ENCODE results near the gene CHKA.

Gene CHKA

DNA sequence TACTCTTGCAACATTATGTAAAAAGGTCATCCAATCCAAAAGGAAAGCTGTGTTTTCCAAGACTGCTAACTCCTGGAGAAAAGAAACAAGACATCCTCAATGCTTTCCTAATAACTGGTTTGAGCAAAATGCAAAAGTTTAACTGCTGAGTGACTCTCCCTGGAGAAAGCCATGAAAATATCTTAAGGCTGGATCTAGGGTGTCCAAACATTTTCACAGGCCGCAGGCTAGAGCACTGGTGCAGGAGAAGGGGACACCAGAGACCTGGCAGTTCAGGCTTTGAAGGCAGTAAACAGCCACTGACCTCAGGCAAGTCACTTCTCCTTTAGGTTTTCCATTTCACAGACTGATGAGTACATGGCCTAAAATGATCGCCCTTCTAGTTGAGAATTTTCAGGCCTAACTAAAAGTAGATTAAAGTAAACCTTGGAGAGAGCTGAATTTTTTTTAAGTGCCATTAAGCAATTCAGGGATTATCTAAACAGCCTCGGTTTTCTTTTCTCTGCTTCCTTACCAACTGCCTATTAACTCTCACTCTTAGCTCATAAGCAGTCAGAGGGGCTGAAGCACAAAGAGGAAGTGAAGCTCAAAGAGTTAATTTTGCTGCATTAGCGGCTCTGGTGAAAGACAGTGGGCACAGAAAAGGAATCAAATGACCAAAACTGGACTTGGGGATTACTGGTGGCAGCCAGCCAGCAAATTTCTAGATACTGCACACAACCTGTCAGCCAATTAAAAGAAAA lies 2.3 kb downstream of the CHKA start:
- H3K9ac ChIP-seq (ENCODE audit: low read depth, low read length) = peak overlapping the region; percentile 7; the same call in 1 of the 2 replicates
- no peak for TF ChIP-seq EZH2 (IDR thresholded peaks at IDR 0.05; ENCODE audit: borderline replicate concordance, low read depth, low read length, severe bottlenecking)
- TF ChIP-seq, protein P1, sequence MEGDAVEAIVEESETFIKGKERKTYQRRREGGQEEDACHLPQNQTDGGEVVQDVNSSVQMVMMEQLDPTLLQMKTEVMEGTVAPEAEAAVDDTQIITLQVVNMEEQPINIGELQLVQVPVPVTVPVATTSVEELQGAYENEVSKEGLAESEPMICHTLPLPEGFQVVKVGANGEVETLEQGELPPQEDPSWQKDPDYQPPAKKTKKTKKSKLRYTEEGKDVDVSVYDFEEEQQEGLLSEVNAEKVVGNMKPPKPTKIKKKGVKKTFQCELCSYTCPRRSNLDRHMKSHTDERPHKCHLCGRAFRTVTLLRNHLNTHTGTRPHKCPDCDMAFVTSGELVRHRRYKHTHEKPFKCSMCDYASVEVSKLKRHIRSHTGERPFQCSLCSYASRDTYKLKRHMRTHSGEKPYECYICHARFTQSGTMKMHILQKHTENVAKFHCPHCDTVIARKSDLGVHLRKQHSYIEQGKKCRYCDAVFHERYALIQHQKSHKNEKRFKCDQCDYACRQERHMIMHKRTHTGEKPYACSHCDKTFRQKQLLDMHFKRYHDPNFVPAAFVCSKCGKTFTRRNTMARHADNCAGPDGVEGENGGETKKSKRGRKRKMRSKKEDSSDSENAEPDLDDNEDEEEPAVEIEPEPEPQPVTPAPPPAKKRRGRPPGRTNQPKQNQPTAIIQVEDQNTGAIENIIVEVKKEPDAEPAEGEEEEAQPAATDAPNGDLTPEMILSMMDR (IDR thresholded peaks at IDR 0.05; ENCODE audit: borderline replicate concordance, extremely low read depth, low read length, poor library complexity, severe bottlenecking) = no peak

DNA sequence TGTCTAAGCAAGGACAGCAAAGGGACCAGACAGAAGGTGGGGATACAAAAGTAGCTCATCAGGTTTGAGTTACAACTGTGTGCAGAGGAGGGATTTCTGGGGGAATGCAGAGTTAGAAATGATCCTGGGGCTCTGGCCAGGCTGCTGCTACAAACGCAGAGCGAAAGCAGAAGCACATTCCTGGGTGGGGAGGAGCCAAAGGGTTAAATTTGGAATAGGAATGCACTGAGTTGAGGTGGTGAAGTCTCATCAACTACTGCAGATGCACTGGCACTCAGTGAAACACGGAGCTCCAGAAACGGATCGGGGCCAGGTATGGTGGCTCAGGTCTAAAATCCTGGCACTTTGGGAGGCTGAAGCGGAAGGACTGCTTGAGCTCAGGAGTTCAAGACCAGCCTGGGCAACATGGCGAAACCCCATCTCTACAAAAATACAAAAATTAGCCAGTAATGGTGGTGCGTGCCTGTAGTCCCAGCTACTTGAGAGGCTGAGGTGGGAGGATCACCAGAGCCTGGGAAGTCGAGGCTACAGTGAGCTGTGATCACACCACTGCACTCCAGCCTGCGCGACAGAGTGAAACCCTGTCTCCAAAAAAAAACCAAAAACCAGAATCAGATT lies 3.2 kb downstream of the CHKA start:
- no peak overlapping the region for H2AFZ ChIP-seq (ENCODE audit: low read depth, low read length)
- no peak for DNase-seq
- TF ChIP-seq, protein P1 (IDR thresholded peaks at IDR 0.05; ENCODE audit: borderline replicate concordance, extremely low read depth, low read length, poor library complexity, severe bottlenecking) = no peak
- TF ChIP-seq EZH2 (IDR thresholded peaks at IDR 0.05; ENCODE audit: borderline replicate concordance, low read depth, low read length, severe bottlenecking) = no peak
- H3K36me3 ChIP-seq (ENCODE audit: insufficient read depth, low read length) = peaks cover 23% of the 10 kb centered on the region; the same call in 1 of the 2 replicates
- H3K4me2 ChIP-seq (ENCODE audit: insufficient read depth, low read length) = peak overlapping the region; percentile 86; the same call in 1 of the 2 replicates
- no peak overlapping the region for H3K9ac ChIP-seq (ENCODE audit: low read depth, low read length)
- H3K4me1 ChIP-seq (ENCODE audit: insufficient read depth, low read length) = peaks cover 36% of the 10 kb centered on the region
- H3K79me2 ChIP-seq (ENCODE audit: insufficient read depth, low read length) = peaks cover 72% of the 10 kb centered on the region
- ATAC-seq (ENCODE audit: insufficient read depth, low read depth) = no peak
- H3K9me3 ChIP-seq (ENCODE audit: insufficient read depth, low read length, severe bottlenecking) = no peaks in the 10 kb centered on the region
- no peak overlapping the region for H3K27ac ChIP-seq (ENCODE audit: low read length)
- no peak overlapping the region for H3K4me3 ChIP-seq (ENCODE audit: low read depth in 1 of 2, low read length in 2 of 2)
- no peaks in the 10 kb centered on the region for H3K27me3 ChIP-seq (ENCODE audit: insufficient read depth, low read length, poor library complexity)
- H4K20me1 ChIP-seq (ENCODE audit: insufficient read depth, low read length) = peaks cover 33% of the 10 kb centered on the region

More for the DNA sequence above, 2.3 kb downstream of the CHKA start:
- Histone ChIP-seq H2AFZ (ENCODE audit: low read depth, low read length) (no peak overlapping the region), H3K27ac (ENCODE audit: low read length) (no peak overlapping the region), H3K4me3 (ENCODE audit: low read depth in 1 of 2, low read length in 2 of 2) (peak overlapping the region in 1 of 2 experiments; percentile 15; a peak in 2 of 4 replicates), H3K9me3 (ENCODE audit: insufficient read depth, low read length, severe bottlenecking) (no peaks in the 10 kb centered on the region), H3K27me3 (ENCODE audit: insufficient read depth, low read length, poor library complexity) (no peaks in the 10 kb centered on the region), H3K36me3 (ENCODE audit: insufficient read depth, low read length) (peaks cover 23% of the 10 kb centered on the region; the same call in 1 of the 2 replicates), H3K4me1 (ENCODE audit: insufficient read depth, low read length) (peaks cover 36% of the 10 kb centered on the region), H3K4me2 (ENCODE audit: insufficient read depth, low read length) (peak overlapping the region; percentile 86; the same call in 1 of the 2 replicates), H3K79me2 (ENCODE audit: insufficient read depth, low read length) (peaks cover 67% of the 10 kb centered on the region), H4K20me1 (ENCODE audit: insufficient read depth, low read length) (peaks cover 33% of the 10 kb centered on the region)
- DNase-seq (no peak), ATAC-seq (ENCODE audit: insufficient read depth, low read depth) (no peak)

DNA sequence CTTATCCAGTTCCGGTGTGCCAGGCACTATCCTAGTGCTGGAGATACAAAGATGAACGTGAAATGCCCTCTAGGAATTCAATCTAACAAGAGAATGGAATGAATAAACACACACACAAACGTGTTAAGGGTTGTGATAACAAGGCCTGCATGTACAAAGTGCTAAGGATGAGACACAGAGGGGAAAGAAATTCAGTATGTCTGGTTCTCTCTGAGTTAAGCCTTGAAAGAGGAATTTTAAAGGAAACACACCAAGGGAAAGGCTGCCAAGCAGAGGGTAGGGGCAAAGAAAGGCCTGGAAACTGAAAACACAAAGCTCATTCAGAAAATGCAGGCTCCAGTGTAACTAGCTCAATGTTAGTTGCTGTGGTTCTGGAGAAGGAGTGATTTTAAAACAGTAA lies 4.2 kb downstream of the CHKA start:
- H3K9me3 ChIP-seq (ENCODE audit: insufficient read depth, low read length, severe bottlenecking) = no peaks in the 10 kb centered on the region
- peaks cover 33% of the 10 kb centered on the region for H3K4me1 ChIP-seq (ENCODE audit: insufficient read depth, low read length)
- no peak overlapping the region for H3K27ac ChIP-seq (ENCODE audit: low read length)
- H3K36me3 ChIP-seq (ENCODE audit: insufficient read depth, low read length) = peaks cover 23% of the 10 kb centered on the region; the same call in 1 of the 2 replicates
- DNase-seq (no peak), ATAC-seq (ENCODE audit: insufficient read depth, low read depth) (no peak)
- H4K20me1 ChIP-seq (ENCODE audit: insufficient read depth, low read length) = peaks cover 33% of the 10 kb centered on the region
- H3K4me3 ChIP-seq (ENCODE audit: low read depth in 1 of 2, low read length in 2 of 2) = no peak overlapping the region
- H3K9ac ChIP-seq (ENCODE audit: low read depth, low read length) = no peak overlapping the region
- H3K4me2 ChIP-seq (ENCODE audit: insufficient read depth, low read length) = no peak overlapping the region
- H3K27me3 ChIP-seq (ENCODE audit: insufficient read depth, low read length, poor library complexity) = no peaks in the 10 kb centered on the region
- TF ChIP-seq, protein P1 (IDR thresholded peaks at IDR 0.05; ENCODE audit: borderline replicate concordance, extremely low read depth, low read length, poor library complexity, severe bottlenecking) = no peak
- no peak for TF ChIP-seq EZH2 (IDR thresholded peaks at IDR 0.05; ENCODE audit: borderline replicate concordance, low read depth, low read length, severe bottlenecking)
- peaks cover 78% of the 10 kb centered on the region for H3K79me2 ChIP-seq (ENCODE audit: insufficient read depth, low read length)
- H2AFZ ChIP-seq (ENCODE audit: low read depth, low read length) = no peak overlapping the region

Data from DND-41 (cell line).